Dedifferentiated amniotic fluid mesenchymal stem cell (primary cell): ENCODE results near the gene MPZL3.

Experiments used
- DNase-seq: peaks from one replicate; pipeline ENCODE4 v3.0.0-alpha.2; 2016; ENCODE audit errors: extremely low spot score

MPZL3 gene

GRCh38 chr11:118251858-118252652, at the start of gene MPZL3:
TSS of gene MPZL3 (minus strand) at chr11:118252365. CDS start at chr11:118252294, 71 bp downstream.
- peak; percentile 28 for DNase-seq

- DNase-seq = no peak
Measured at GRCh38 chr11:118301600-118302195, 49.5 kb upstream of the MPZL3 start.

GRCh38 chr11:118295815-118296454, 43.8 kb upstream of the MPZL3 start:
- no peak for DNase-seq

GRCh38 chr11:118295199-118295598, 43.0 kb upstream of the MPZL3 start:
- DNase-seq = no peak

GRCh38 chr11:118294053-118294452, 41.9 kb upstream of the MPZL3 start:
- no peak for DNase-seq

GRCh38 chr11:118291477-118292135, 39.4 kb upstream of the MPZL3 start:
- DNase-seq = no peak

GRCh38 chr11:118290923-118291322, 38.8 kb upstream of the MPZL3 start:
- no peak for DNase-seq

GRCh38 chr11:118289401-118289800, 37.2 kb upstream of the MPZL3 start:
- no peak for DNase-seq

GRCh38 chr11:118287006-118287405, 34.8 kb upstream of the MPZL3 start:
- no peak for DNase-seq

GRCh38 chr11:118286545-118286944, 34.4 kb upstream of the MPZL3 start:
- no peak for DNase-seq

GRCh38 chr11:118283756-118284350, 31.7 kb upstream of the MPZL3 start:
- no peak for DNase-seq

GRCh38 chr11:118283037-118283636, 31.0 kb upstream of the MPZL3 start:
- DNase-seq = no peak

- no peak for DNase-seq
Measured at GRCh38 chr11:118282606-118283005, 30.4 kb upstream of the MPZL3 start.

- no peak for DNase-seq
Measured at GRCh38 chr11:118281284-118281683, 29.1 kb upstream of the MPZL3 start.

GRCh38 chr11:118277312-118277711, 25.1 kb upstream of the MPZL3 start:
- DNase-seq = no peak

- DNase-seq = no peak
Measured at GRCh38 chr11:118276422-118276821, 24.3 kb upstream of the MPZL3 start.

- no peak for DNase-seq
Measured at GRCh38 chr11:118275176-118275575, 23.0 kb upstream of the MPZL3 start.

GRCh38 chr11:118274186-118274585, 22.0 kb upstream of the MPZL3 start:
- no peak for DNase-seq

GRCh38 chr11:118272001-118272400, 19.8 kb upstream of the MPZL3 start:
- DNase-seq = no peak

- no peak for DNase-seq
Measured at GRCh38 chr11:118267486-118267885, 15.3 kb upstream of the MPZL3 start.

GRCh38 chr11:118265954-118266353, 13.8 kb upstream of the MPZL3 start:
- DNase-seq = no peak
